Prostate gland (tissue), 2 donors: Measurements from ENCODE around the gene RNU5B-1. TPM values are rescaled to one million over a fixed set of nuclear protein-coding genes. Genes with fewer than 3 reads are reported as not detected.

Source experiments
- DNase-seq: peaks from one replicate; pipeline ENCODE4 v3.0.0-alpha.2; 2019; ENCODE audit warnings: low spot score
- H3K27ac ChIP-seq, 2 donors: fragments of 200-600 bp; sonication (generic); 2 replicates each; pipeline ENCODE4 v1.5.1; 2017 to 2019
- H3K27me3 ChIP-seq: fragments of 200-600 bp; sonication (generic); replicated peaks from 2 replicates; pipeline ENCODE4 v1.5.1; 2019; ENCODE audit not compliant: insufficient read depth
- H3K36me3 ChIP-seq, 2 donors: fragments of 200-600 bp; sonication (generic); 1 replicate in 1 of 2; 2 replicates in 1 of 2; pipeline versions ENCODE4 v1.5.1 to v1.8.1; 2017 to 2019
- H3K4me1 ChIP-seq: fragments of 200-600 bp; sonication (generic); replicated peaks from 2 replicates; pipeline ENCODE4 v1.5.1; 2019
- H3K4me3 ChIP-seq, 2 donors: fragments of 200-600 bp; sonication (generic); 2 replicates each; pipeline ENCODE4 v1.5.1; 2017 to 2019
- H3K9me3 ChIP-seq: fragments of 200-600 bp; sonication (generic); 2 replicates; pipeline ENCODE4 v1.5.1; 2017
- CTCF ChIP-seq, 4 experiments: fragments of 200-600 bp in 2 of 4; fragments of 450-650 bp in 2 of 4; sonication (generic) in 2 of 4; IDR thresholded peaks; 1 replicate in 3 of 4; 2 replicates in 1 of 4; pipeline ENCODE4 v1.5.1; 2016 to 2019; ENCODE audit warnings: antibody characterized with exemption in 4 of 4, mild to moderate bottlenecking in 2 of 4, moderate library complexity in 2 of 4
- POLR2A ChIP-seq: fragments of 450-650 bp; IDR thresholded peaks from one replicate; pipeline ENCODE4 v1.6.1; 2016; ENCODE audit warnings: antibody characterized with exemption, mild to moderate bottlenecking
- POLR2AphosphoS5 ChIP-seq: sonication (generic); formaldehyde crosslinking; IDR thresholded peaks from one replicate; pipeline ENCODE4 v1.6.1; 2017; ENCODE audit warnings: antibody characterized with exemption
- WGBS: methylation state at CpG from one replicate; pipeline ENCODE4 v1.1.5; 2018; 5-methylcytosine and 5-hydroxymethylcytosine counted together
- intact Hi-C: fragments of 100-400 bp; cut with DNase I; formaldehyde crosslinking; loops from one replicate; pipeline ENCODE4 v1.14.2; 2022
- total RNA-seq, 2 donors: library from RNA; depleted of rRNA; stranded (reverse); fragments of >200 nt; gene quantifications; one replicate each; pipeline ENCODE4 v1.1.0, GENCODE V29; 2016

RNU5B-1 gene
- total RNA-seq, 2 donors from 2014 or later: not detected

GRCh38 chr15:65309882-65310418 lies 5.5 kb downstream of the RNU5B-1 start:
- DNase-seq: no peak
- TF ChIP-seq POLR2AphosphoS5: no peak
- no peak for TF ChIP-seq POLR2A
- TF ChIP-seq CTCF (IDR thresholded peaks at IDR 0.05): no peak

GRCh38 chr15:65310431-65311137 lies 6.1 kb downstream of the RNU5B-1 start:
- WGBS: 95% methylated on average over 10 of the region's 10 CpGs
- Histone ChIP-seq H3K36me3 (no peaks in the 10 kb centered on the region), H3K27me3 (no peaks in the 10 kb centered on the region), H3K4me1 (no peaks in the 10 kb centered on the region), H3K9me3 (no peaks in the 10 kb centered on the region), H3K27ac (no peak overlapping the region), H3K4me3 (no peak overlapping the region)
- TF ChIP-seq POLR2A: no peak
- intact Hi-C loops: no loop called here
- DNase-seq: no peak

More at GRCh38 chr15:65309882-65310418, 5.5 kb downstream of the RNU5B-1 start:
- no peaks in the 10 kb centered on the region for H3K36me3 ChIP-seq
- no peaks in the 10 kb centered on the region for H3K27me3 ChIP-seq
- H3K4me1 ChIP-seq: no peaks in the 10 kb centered on the region
- H3K27ac ChIP-seq: no peak overlapping the region
- H3K9me3 ChIP-seq: no peaks in the 10 kb centered on the region
- intact Hi-C loops: no loop called here
- H3K4me3 ChIP-seq: no peak overlapping the region
- 79% methylated on average over 12 of the region's 12 CpGs for WGBS

- Histone ChIP-seq H3K4me1 (no peaks in the 10 kb centered on the region), H3K27me3 (no peaks in the 10 kb centered on the region), H3K9me3 (no peaks in the 10 kb centered on the region), H3K27ac (no peak overlapping the region), H3K36me3 (no peaks in the 10 kb centered on the region), H3K4me3 (no peak overlapping the region)
- DNase-seq: no peak
- 55% methylated on average over 3 of the region's 3 CpGs for WGBS
- intact Hi-C loops: no loop called here
- no peak for TF ChIP-seq CTCF (IDR thresholded peaks at IDR 0.05)
Measured at GRCh38 chr15:65311760-65312159, 7.3 kb downstream of the RNU5B-1 start.

- H3K27me3 ChIP-seq: no peaks in the 10 kb centered on the region
Measured at GRCh38 chr15:65312400-65312916, 8.0 kb downstream of the RNU5B-1 start.

GRCh38 chr15:65318870-65319356 lies 14.4 kb downstream of the RNU5B-1 start:
- TF ChIP-seq CTCF (IDR thresholded peaks at IDR 0.05) (peak; percentile 50 to 97 (median 94)), POLR2AphosphoS5 (peak; percentile 40), POLR2A (no peak)
- H3K4me3 ChIP-seq: no peak overlapping the region
- H3K27ac ChIP-seq: no peak overlapping the region
- no peaks in the 10 kb centered on the region for H3K36me3 ChIP-seq
- H3K27me3 ChIP-seq: no peaks in the 10 kb centered on the region
- no peaks in the 10 kb centered on the region for H3K4me1 ChIP-seq
- DNase-seq: peak; percentile 71
- 38% methylated on average over 5 of the region's 5 CpGs for WGBS
- intact Hi-C loops: loop anchor here (1.0 to 5.0 kb wide), 2 partner anchors 66 to 83 kb away; no protein-coding TSS in a partner anchor
- H3K9me3 ChIP-seq: no peaks in the 10 kb centered on the region

More at GRCh38 chr15:65312400-65312916, 8.0 kb downstream of the RNU5B-1 start:
- intact Hi-C loops: no loop called here
- 70% methylated on average over 11 of the region's 11 CpGs for WGBS
- H3K4me3 ChIP-seq: no peak overlapping the region
- no peaks in the 10 kb centered on the region for H3K9me3 ChIP-seq
- DNase-seq: no peak
- no peaks in the 10 kb centered on the region for H3K36me3 ChIP-seq
- H3K27ac ChIP-seq: no peak overlapping the region
- TF ChIP-seq CTCF (IDR thresholded peaks at IDR 0.05) (no peak), POLR2AphosphoS5 (no peak), POLR2A (no peak)
- no peaks in the 10 kb centered on the region for H3K4me1 ChIP-seq
